ENCODE measurements around the gene GTF3C1.

GTF3C1 gene

DNA sequence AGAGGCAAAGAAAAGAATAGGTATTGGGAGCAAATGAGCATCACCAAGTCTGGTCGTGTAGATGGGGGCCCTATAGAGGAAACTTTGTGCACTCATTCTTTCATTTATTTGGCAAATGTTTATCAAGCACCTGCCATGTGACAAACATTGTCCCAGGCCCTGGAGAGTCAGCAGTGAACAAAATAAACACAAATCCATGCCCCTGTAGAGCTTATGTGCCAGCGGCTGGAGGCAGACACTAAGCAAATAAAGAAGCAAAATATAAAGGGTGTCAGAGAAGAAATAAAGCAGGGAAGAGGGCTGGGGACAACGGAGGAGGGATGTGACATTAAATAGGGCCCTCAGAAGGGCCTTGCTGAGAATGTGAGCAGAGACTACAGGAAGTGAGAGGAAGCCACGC is 45.8 kb upstream of the GTF3C1 start:
- TF ChIP-seq, protein P1, sequence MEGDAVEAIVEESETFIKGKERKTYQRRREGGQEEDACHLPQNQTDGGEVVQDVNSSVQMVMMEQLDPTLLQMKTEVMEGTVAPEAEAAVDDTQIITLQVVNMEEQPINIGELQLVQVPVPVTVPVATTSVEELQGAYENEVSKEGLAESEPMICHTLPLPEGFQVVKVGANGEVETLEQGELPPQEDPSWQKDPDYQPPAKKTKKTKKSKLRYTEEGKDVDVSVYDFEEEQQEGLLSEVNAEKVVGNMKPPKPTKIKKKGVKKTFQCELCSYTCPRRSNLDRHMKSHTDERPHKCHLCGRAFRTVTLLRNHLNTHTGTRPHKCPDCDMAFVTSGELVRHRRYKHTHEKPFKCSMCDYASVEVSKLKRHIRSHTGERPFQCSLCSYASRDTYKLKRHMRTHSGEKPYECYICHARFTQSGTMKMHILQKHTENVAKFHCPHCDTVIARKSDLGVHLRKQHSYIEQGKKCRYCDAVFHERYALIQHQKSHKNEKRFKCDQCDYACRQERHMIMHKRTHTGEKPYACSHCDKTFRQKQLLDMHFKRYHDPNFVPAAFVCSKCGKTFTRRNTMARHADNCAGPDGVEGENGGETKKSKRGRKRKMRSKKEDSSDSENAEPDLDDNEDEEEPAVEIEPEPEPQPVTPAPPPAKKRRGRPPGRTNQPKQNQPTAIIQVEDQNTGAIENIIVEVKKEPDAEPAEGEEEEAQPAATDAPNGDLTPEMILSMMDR (IDR thresholded peaks at IDR 0.05; ENCODE audit: control extremely low read depth, extremely low read depth, low read depth, missing control alignments) = no peak
- DNase-seq (ENCODE audit: extremely low spot score) = no peak
- POLR2A ChIA-PET = no interaction called here
- CTCF ChIA-PET = no interaction called here

DNA sequence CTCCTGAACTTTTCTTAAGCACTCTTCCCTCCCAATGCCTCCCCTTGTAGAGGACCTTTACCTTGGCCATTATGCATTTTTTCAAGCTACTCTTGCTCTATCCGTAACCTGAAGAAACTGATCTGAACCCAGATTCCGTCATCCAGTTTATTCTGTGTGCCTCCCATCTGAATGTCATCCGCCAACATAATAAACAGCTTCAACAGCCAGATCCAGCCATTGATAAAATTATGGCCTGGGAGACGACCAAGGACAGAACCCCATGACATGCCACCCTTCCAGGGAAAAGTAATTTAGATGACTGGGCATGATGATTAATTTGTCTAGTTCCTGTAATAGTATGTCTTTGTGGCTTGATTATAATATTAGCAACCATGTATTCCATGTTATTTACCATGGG is 42.1 kb upstream of the GTF3C1 start:
- DNase-seq (ENCODE audit: extremely low spot score) = no peak
- ChIA-PET POLR2A (no interaction called here), CTCF (no interaction called here)
- TF ChIP-seq, protein P1 (IDR thresholded peaks at IDR 0.05; ENCODE audit: control extremely low read depth, extremely low read depth, low read depth, missing control alignments) = no peak

DNA sequence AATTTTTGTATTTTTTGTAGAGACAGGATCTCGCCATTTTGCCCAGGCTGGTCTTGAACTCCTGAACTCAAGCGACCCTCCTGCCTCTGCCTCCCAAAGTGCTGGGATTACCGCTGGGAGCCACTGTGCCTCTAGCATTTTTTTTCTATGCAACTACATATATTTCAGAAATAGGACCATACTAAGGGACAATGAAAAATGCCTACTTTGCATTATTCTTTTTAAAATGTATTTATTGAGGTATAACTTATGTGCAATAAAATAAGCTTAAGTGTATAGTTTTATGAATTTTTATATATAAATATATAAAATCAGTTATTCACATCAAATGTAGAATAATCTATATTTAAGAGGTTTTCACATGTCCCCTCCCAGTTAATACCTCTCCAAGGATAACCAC is 38.3 kb upstream of the GTF3C1 start:
- DNase-seq (ENCODE audit: extremely low spot score) = no peak
- CTCF ChIA-PET = interaction anchor here (1.0 to 1.3 kb wide), 3 partner anchors 10 to 19 kb away, joined by 3 to 5 read pairs (median 3); no protein-coding TSS in a partner anchor
- POLR2A ChIA-PET = no interaction called here
- TF ChIP-seq, protein P1 (IDR thresholded peaks at IDR 0.05; ENCODE audit: control extremely low read depth, extremely low read depth, low read depth, missing control alignments) = no peak

DNA sequence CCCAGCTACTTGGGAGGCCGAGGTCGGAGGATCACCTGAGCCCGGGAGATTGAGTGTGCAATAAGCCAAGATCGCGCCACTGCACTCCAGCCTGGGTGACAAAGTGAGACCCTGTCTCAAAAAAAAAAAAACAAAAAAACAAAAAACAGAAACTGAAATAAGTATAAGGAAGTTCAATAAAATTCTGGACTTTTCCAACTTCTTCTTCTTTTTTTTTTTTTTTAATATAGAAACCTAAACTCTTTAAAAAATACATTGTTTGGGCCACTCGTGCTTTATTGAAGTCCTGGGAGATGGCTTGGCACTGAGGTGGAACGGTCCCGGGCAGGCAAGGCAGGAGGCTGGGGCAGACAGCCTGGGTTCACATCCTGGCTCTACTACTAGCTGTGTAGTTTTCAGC is 37.0 kb upstream of the GTF3C1 start:
- TF ChIP-seq, protein P1 (IDR thresholded peaks at IDR 0.05; ENCODE audit: control extremely low read depth, extremely low read depth, low read depth, missing control alignments) = no peak
- CTCF ChIA-PET = interaction anchor here (1.2 kb wide), 1 partner anchor 17 kb away, joined by 3 read pairs; no protein-coding TSS in a partner anchor
- DNase-seq (ENCODE audit: extremely low spot score) = no peak
- POLR2A ChIA-PET = no interaction called here

DNA sequence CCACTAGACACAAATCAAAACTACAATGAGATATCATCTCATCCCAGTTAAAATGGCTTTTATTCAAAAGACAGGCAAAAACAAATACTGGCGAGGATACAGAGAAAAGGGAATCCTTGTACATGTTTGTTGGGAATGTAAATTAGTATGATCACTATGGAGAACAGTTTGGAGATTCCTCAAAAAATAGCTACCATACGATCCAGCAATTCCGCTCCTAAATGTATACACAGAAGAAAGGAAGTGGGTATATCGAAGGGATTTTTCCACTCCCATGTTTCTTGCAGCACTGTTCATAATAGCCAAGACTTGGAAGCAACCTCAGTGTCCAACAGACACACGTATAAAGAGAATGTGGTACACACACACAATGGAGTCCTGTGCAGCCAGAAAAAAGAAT is 35.5 kb upstream of the GTF3C1 start:
- TF ChIP-seq, protein P1 (IDR thresholded peaks at IDR 0.05; ENCODE audit: control extremely low read depth, extremely low read depth, low read depth, missing control alignments) = no peak
- DNase-seq (ENCODE audit: extremely low spot score) = no peak
- CTCF ChIA-PET = no interaction called here
- POLR2A ChIA-PET = no interaction called here

DNA sequence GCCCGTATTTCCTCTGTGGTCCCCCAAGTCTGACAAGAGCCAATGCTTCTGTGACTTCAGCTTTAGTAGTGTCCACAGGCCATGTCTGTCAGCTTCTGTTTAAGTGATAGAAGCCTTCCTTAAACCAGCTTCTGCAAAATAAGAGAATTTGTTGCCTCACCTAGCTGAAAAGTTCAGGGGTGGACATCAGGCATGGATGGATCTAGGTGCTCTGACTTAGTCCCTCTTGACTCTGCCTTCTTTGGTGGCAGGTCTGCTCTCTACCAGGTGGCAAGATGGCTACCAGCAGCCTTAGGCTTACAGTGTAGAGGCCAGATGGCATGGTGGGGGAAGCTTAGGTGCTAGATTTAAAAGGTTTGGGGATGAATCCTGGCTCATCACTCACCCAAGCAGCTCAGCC is 33.9 kb upstream of the GTF3C1 start:
- no peak for DNase-seq (ENCODE audit: extremely low spot score)
- CTCF ChIA-PET = no interaction called here
- POLR2A ChIA-PET = no interaction called here
- TF ChIP-seq, protein P1 (IDR thresholded peaks at IDR 0.05; ENCODE audit: control extremely low read depth, extremely low read depth, low read depth, missing control alignments) = no peak

DNA sequence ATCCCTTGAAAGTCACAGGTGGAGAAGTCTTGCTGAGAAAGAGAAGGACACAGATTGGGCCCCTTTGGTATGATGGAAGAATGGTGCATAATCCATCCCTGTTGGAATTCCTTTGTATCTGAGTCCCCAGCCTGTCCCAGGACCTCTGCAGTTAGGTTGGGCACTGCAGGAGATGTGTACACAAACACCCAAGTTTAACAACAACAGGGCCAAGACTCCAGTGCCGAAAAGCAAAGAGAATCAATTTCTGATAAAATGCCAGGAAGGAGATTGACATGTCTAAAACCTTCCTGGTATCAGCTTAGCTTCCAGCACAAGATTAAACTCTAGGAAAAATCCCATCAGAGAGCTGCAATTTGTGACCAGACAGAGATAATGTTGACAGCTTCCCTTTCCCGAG is 33.2 kb upstream of the GTF3C1 start:
- ChIA-PET CTCF (interaction anchor here (1.4 kb wide), 1 partner anchor 11 kb away, joined by 4 read pairs; no protein-coding TSS in a partner anchor), POLR2A (no interaction called here)
- TF ChIP-seq, protein P1 (IDR thresholded peaks at IDR 0.05; ENCODE audit: control extremely low read depth, extremely low read depth, low read depth, missing control alignments) = no peak
- DNase-seq (ENCODE audit: extremely low spot score) = no peak
